Measurements from ENCODE around the gene CDH8.

DNA sequence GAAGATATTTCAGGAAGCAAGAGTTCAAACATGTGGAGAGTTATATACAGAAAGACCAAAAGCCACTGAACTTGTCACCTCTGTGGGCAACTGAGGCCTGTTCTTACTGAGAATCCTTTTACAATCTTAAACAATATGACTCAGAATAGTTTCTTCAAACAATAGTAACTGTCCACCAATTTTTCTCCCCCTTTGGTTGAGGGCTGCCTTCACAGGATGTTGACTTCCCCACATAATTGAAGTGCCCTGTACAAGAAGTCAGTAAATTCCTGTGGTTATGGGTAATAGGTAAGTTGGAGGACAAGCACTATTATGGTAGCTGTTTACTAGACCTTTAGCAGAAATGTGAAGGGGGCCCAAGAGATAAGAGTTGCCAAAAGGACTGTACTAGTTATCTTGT is 215.8 kb downstream of the CDH8 start:
- no peak for TF ChIP-seq GATA2 (IDR thresholded peaks at IDR 0.05; ENCODE audit: insufficient read depth, insufficient read length, low read depth, low read length)
- TF ChIP-seq, protein P1, sequence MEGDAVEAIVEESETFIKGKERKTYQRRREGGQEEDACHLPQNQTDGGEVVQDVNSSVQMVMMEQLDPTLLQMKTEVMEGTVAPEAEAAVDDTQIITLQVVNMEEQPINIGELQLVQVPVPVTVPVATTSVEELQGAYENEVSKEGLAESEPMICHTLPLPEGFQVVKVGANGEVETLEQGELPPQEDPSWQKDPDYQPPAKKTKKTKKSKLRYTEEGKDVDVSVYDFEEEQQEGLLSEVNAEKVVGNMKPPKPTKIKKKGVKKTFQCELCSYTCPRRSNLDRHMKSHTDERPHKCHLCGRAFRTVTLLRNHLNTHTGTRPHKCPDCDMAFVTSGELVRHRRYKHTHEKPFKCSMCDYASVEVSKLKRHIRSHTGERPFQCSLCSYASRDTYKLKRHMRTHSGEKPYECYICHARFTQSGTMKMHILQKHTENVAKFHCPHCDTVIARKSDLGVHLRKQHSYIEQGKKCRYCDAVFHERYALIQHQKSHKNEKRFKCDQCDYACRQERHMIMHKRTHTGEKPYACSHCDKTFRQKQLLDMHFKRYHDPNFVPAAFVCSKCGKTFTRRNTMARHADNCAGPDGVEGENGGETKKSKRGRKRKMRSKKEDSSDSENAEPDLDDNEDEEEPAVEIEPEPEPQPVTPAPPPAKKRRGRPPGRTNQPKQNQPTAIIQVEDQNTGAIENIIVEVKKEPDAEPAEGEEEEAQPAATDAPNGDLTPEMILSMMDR (IDR thresholded peaks at IDR 0.05; ENCODE audit: extremely low read depth in 1 of 2, insufficient read depth in 1 of 2, low read depth in 1 of 2, low read length in 2 of 2), result no peak
- TF ChIP-seq JUN (IDR thresholded peaks at IDR 0.05; ENCODE audit: borderline replicate concordance, insufficient read depth, insufficient read length, low read depth), result no peak
- no peak for TF ChIP-seq EZH2 (IDR thresholded peaks at IDR 0.05; ENCODE audit: borderline replicate concordance, low read depth, low read length, severe bottlenecking)
- no peak for TF ChIP-seq POLR2A (IDR thresholded peaks at IDR 0.05; ENCODE audit: low read depth, low read length)
- no peak for TF ChIP-seq POLR2AphosphoS5 (IDR thresholded peaks at IDR 0.05; ENCODE audit: insufficient read depth, low read depth, low read length)
- TF ChIP-seq MYC (IDR thresholded peaks at IDR 0.05; ENCODE audit: low read depth, low read length), result no peak
- no peak for TF ChIP-seq FOS (IDR thresholded peaks at IDR 0.05; ENCODE audit: borderline replicate concordance, insufficient read depth, low read length)
